Effector memory CD4-positive, alpha-beta T cell (primary cell): ENCODE data around the gene KIF7.

Experiments
- DNase-seq, 3 donors: peaks; one replicate each; pipeline ENCODE4 v3.0.0-alpha.2; 2020
- H3K27ac ChIP-seq: 2 replicates; pipeline ENCODE4 v1.7.0; 2013; ENCODE audit warnings: mild to moderate bottlenecking, low read length, moderate library complexity; ENCODE audit not compliant: insufficient read depth, poor library complexity, severe bottlenecking
- H3K27me3 ChIP-seq: replicated peaks from 2 replicates; pipeline ENCODE4 v1.7.0; 2013; ENCODE audit warnings: mild to moderate bottlenecking, low read length; ENCODE audit not compliant: insufficient read depth, control insufficient read depth, poor library complexity, severe bottlenecking
- H3K36me3 ChIP-seq: 2 replicates; pipeline ENCODE4 v1.7.0; 2013; ENCODE audit warnings: mild to moderate bottlenecking, low read length, moderate library complexity; ENCODE audit not compliant: control insufficient read depth, insufficient read depth
- H3K4me1 ChIP-seq: 2 replicates; pipeline ENCODE4 v1.7.0; 2013; ENCODE audit warnings: low read length, mild to moderate bottlenecking; ENCODE audit not compliant: control insufficient read depth, insufficient read depth, poor library complexity, severe bottlenecking
- H3K4me3 ChIP-seq: 2 replicates; pipeline ENCODE4 v1.7.0; 2013; ENCODE audit warnings: low read length, low read depth, mild to moderate bottlenecking; ENCODE audit not compliant: insufficient read depth, poor library complexity, severe bottlenecking
- H3K9me3 ChIP-seq: 2 replicates; pipeline ENCODE4 v1.7.0; 2013; ENCODE audit warnings: mild to moderate bottlenecking, low read length, moderate library complexity; ENCODE audit not compliant: control insufficient read depth

The KIF7 gene

DNA sequence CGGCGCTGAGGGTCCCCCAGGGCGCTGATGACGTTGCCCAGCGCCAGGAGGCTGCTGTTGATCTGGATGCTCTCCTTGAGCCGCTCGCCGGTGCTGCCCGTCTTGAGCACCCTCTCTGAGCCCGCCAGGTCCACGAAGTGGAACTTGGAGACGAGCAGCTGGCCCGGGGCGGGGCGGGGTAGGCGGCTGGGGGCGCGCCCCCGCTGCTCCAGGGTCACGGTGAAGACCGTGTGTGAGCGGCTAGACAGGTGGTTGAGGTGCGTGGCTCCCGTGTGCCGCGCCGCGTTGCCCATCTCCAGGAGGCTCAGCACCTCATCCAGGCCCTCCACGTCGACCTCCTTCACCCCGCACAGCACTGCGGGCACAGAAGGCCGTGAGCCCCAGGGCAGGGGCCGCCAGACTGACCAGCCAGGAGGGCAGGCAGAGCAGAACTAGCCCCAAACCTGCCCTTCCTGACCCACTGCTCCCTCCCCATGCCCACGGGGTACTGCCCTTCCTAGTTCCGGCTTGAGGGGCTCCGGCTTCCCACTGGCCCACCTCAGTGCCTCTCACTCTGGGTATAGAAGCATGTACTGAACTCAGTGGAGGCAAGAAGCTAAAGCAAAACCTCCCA is 6.1 kb downstream of the KIF7 start:
- Histone ChIP-seq H3K36me3 (no peaks in the 10 kb centered on the region), H3K4me3 (no peak overlapping the region), H3K4me1 (no peaks in the 10 kb centered on the region), H3K27ac (no peak overlapping the region), H3K27me3 (peaks cover 4% of the 10 kb centered on the region), H3K9me3 (no peaks in the 10 kb centered on the region)
- DNase-seq, result no peak

DNA sequence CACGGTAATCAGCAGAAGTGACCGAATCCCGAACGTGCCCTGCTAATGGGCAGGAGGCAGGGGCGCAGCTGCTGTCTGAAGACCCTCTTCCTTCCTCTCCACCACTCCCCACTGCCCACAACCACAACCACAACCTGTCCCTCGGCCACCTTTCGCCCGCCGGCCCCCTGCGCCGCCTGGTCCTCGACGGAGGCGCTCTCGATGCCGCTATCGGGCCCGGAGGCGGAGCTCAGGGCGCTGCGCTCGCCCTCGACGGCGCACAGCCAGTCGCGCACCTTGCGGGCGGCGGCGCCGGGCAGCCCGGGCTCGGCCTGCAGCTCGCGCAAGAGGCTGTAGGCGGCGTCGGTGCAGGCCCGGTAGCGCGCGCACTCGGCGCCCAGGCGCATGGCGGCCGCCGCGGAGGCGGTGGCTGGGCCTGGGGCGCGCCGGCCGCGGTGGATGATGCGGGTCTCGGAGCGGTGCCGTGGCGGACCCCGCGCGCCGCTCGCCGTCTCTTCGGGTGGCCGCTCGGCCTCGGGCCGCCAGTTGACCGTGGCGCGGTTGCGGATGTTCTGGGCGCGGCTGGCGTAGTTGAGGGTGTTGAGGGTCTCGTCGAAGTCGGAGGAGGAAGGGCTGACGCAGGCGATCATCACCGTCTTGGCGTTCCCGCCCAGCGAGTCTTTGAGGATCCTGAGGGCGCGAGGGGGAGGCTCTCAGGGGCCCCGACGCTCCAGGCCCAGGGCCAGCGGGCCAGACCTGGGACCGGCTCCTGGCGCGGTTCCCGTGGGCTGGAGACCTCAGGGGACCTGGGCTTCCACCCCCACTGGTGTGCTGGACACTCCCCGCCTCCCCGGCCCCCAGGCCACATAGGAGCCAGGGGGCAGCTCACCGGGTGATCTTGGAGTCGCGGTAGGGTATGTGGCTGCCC is 6.9 kb downstream of the KIF7 start:
- H3K4me3 ChIP-seq, result no peak overlapping the region
- no peaks in the 10 kb centered on the region for H3K4me1 ChIP-seq
- no peaks in the 10 kb centered on the region for H3K9me3 ChIP-seq
- H3K27ac ChIP-seq, result no peak overlapping the region
- no peaks in the 10 kb centered on the region for H3K36me3 ChIP-seq
- H3K27me3 ChIP-seq, result peaks cover 4% of the 10 kb centered on the region
- no peak for DNase-seq

DNA sequence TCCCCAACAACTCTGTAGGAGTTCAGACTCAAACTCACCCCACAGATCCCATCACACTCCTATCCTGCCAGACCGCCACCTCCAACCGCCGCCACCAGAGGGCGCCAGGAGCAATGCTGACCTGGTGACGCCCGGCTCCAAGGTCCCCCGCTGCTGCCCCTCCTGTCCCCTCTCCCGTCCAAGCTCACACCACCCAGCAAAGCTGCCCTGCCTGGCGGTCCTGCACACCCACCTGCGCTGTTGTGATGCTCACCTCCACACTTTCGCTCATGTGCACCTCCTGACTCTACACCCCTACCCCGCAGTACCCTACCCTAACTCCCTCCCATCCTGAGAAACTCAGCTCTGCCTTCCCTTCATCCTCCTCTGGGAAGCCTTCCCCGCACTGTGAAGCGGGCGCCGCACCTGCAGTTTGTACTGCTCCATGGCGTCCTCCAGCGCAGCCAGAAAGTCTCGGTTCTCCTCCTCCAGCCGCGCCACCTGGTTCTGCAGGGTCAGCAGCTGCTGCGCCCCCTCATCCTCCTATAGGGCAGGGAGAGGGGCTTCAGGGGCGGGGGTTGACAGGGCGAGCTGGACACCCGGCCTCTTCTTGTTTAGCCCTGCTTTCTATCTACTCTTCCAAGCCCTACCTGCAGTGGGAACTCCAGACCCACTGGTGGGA is 7.9 kb downstream of the KIF7 start:
- no peaks in the 10 kb centered on the region for H3K36me3 ChIP-seq
- no peak overlapping the region for H3K27ac ChIP-seq
- no peak overlapping the region for H3K4me3 ChIP-seq
- H3K4me1 ChIP-seq, result no peaks in the 10 kb centered on the region
- no peaks in the 10 kb centered on the region for H3K9me3 ChIP-seq
- peak in 2 of 3 donors; percentile 16 to 27 for DNase-seq
- peaks cover 2% of the 10 kb centered on the region for H3K27me3 ChIP-seq

DNA sequence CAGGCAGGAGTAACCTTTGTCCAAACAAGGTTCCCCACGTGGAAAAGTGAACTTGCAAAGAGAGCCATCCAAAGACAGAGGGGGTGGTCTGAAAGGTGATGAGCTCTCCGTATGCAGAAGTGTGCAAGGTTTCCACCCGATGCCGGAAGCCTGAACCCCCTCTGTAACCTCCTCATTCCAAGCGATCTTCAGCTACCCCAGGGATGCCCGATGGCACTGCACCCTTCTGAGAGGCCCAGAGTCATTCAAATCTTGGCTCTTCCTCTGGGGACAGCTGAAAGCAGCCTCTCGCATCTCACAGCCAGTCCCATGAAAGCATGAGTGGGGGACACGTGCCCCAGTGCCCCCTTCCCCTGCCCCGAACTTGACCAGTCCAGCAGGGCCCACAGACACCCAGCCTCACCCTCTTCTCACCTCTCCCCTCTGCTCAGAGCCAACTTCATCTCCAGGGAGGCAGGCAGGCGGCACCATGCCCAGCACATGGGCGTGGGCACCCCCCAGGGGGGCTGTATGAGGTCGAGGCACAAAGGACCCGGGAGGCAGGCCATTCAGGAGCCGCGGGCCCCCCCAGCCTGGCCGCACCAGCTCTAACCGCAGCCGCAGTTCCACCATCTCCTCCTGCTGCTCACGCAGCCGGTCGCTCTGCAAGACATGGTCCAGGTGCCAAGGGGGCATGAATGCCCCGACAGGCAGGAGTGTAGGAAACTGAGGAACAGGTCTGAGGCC is 8.7 kb downstream of the KIF7 start:
- no peak overlapping the region for H3K4me3 ChIP-seq
- H3K27ac ChIP-seq, result no peak overlapping the region
- no peaks in the 10 kb centered on the region for H3K4me1 ChIP-seq
- no peaks in the 10 kb centered on the region for H3K36me3 ChIP-seq
- no peaks in the 10 kb centered on the region for H3K27me3 ChIP-seq
- no peaks in the 10 kb centered on the region for H3K9me3 ChIP-seq
- no peak for DNase-seq

DNA sequence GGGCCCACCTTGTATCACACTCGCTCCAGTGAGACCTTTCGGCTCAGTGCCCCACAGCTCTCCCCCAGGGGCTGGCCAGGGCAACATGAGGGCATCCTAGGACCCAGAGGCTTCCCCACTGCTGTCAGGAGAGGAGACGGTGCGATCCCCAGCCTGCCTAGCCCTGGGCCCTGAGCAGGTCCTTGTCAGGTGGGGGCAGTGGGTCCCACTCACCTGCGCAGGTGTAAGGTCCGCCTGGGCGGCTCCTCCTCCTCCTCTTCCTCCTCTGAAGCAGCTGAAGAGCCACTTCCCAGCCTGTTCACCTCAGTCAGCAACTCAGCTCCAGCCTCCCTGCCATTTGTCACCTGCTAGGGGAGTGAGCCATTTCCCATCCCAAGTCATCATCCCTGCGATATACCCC is 9.6 kb downstream of the KIF7 start:
- H3K4me3 ChIP-seq, result no peak overlapping the region
- no peaks in the 10 kb centered on the region for H3K27me3 ChIP-seq
- no peak for DNase-seq
- no peaks in the 10 kb centered on the region for H3K36me3 ChIP-seq
- H3K4me1 ChIP-seq, result no peaks in the 10 kb centered on the region
- H3K9me3 ChIP-seq, result no peaks in the 10 kb centered on the region
- H3K27ac ChIP-seq, result no peak overlapping the region

DNA sequence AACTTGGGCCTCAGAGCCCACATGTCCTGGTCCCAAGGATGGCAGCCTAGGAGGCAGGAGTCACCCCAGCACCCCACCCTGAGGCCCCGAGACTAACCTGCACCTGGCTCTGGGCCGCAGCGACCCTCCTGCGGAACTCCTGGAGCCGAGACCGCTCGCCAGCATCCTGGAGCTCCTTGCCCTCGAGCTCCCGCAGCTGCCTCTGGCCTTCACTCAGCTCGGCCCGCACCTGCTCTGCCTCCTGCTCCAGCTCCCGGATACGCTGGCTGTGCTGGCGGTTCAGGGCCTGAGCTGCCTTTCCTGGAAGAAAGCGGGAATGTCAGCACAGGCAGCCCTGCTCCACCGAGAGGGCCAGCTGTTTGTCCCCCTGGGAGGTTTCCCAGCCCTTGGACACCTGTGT is 13.2 kb downstream of the KIF7 start:
- no peak overlapping the region for H3K27ac ChIP-seq
- H3K36me3 ChIP-seq, result no peaks in the 10 kb centered on the region
- no peaks in the 10 kb centered on the region for H3K4me1 ChIP-seq
- no peak overlapping the region for H3K4me3 ChIP-seq
- H3K9me3 ChIP-seq, result no peaks in the 10 kb centered on the region
- no peaks in the 10 kb centered on the region for H3K27me3 ChIP-seq
- DNase-seq, result no peak

DNA sequence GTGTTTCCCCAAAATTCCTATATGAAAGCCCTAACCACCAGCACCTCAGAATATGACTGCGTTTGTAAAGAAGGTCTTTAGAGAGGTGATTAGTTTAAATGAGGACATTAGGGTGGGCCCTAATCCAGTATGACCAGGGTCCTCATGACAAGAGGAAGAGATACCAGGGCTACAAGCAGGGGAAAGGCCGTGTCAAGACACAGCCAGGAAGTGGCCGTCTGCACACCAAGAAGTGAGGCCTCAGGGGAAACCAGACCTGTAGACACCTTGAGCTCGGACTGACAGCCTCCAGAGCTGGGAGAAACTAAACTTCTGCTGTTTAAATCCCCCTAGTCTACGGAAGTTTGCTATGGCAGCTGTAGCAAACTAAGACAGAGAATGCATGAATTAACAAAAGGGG is 14.2 kb downstream of the KIF7 start:
- Histone ChIP-seq H3K27me3 (no peaks in the 10 kb centered on the region), H3K27ac (no peak overlapping the region), H3K4me1 (no peaks in the 10 kb centered on the region), H3K9me3 (no peaks in the 10 kb centered on the region), H3K36me3 (no peaks in the 10 kb centered on the region), H3K4me3 (no peak overlapping the region)
- DNase-seq, result no peak

DNA sequence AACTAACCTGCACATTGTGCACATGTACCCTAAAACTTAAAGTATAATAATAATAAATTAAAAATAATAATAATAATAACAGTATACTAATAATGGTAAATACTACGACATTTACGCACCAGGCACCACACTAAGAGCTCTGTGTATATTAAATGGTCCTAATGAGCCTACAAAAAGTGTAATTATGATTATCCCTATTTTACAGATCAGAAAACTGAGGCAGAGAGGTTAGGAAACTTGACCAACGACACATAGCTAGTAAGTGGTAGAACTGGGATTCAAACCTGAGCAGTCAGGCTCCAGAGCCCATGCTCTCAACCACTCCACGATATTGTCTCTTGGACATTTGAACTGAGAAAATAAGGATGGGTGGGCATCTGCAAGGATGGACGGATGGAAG is 15.0 kb downstream of the KIF7 start:
- no peaks in the 10 kb centered on the region for H3K36me3 ChIP-seq
- DNase-seq, result no peak
- H3K27me3 ChIP-seq, result no peaks in the 10 kb centered on the region
- H3K9me3 ChIP-seq, result no peaks in the 10 kb centered on the region
- H3K4me1 ChIP-seq, result no peaks in the 10 kb centered on the region
- no peak overlapping the region for H3K4me3 ChIP-seq
- H3K27ac ChIP-seq, result no peak overlapping the region

DNA sequence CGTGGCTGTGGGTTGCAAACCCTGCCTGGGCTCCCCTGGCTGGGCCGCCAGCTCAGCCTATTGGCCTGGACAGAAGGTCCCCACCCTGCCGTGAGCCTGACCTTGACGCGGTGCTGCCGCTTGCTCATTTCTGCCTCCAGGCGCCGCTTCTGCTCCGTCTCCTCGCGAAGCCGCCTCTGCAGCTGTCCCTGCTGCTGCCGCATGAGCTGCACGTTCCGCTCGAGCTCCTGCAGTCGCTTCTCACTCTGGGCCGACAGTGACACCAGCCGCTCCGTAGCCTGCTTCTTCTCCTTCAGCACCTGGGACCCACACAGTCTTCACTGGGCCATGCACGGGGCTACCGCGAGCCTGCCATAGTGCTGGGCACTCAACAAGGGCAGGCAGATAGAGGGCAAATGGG is 21.7 kb downstream of the KIF7 start:
- no peak overlapping the region for H3K4me3 ChIP-seq
- H3K27ac ChIP-seq, result no peak overlapping the region
- H3K4me1 ChIP-seq, result no peaks in the 10 kb centered on the region
- H3K27me3 ChIP-seq, result no peaks in the 10 kb centered on the region
- H3K36me3 ChIP-seq, result no peaks in the 10 kb centered on the region
- DNase-seq, result no peak
- no peaks in the 10 kb centered on the region for H3K9me3 ChIP-seq
